KMS-11 (cell line): ENCODE data around the gene SCAMP5.

Experiments
- H2AFZ ChIP-seq: fragments of 200-600 bp; sonication (generic); 2 replicates; pipeline ENCODE4 v1.6.1; 2016; ENCODE audit warnings: antibody characterized with exemption, mixed run types, low read depth
- H3K27ac ChIP-seq: fragments of 200-600 bp; sonication (generic); 2 replicates; pipeline ENCODE4 v1.6.1; 2016; ENCODE audit warnings: mild to moderate bottlenecking, mixed run types
- H3K27me3 ChIP-seq: fragments of 200-600 bp; sonication (generic); 2 replicates; pipeline ENCODE4 v1.6.1; 2017; ENCODE audit warnings: mild to moderate bottlenecking, low read depth, mixed run types, moderate library complexity; ENCODE audit not compliant: insufficient read depth
- H3K36me3 ChIP-seq: fragments of 200-600 bp; sonication (generic); 2 replicates; pipeline ENCODE4 v1.6.1; 2017; ENCODE audit warnings: mild to moderate bottlenecking, mixed run types; ENCODE audit not compliant: insufficient read depth
- H3K4me1 ChIP-seq: fragments of 200-600 bp; sonication (generic); 2 replicates; pipeline ENCODE4 v1.6.1; 2016; ENCODE audit warnings: mild to moderate bottlenecking, low read depth, mixed run types; ENCODE audit not compliant: poor library complexity, severe bottlenecking
- H3K4me2 ChIP-seq: fragments of 200-600 bp; sonication (generic); 2 replicates; pipeline ENCODE4 v1.7.0; 2016; ENCODE audit warnings: mild to moderate bottlenecking, mixed run types
- H3K4me3 ChIP-seq: fragments of 200-600 bp; sonication (generic); IDR thresholded peaks from 2 replicates; pipeline ENCODE4 v1.6.1; 2017; ENCODE audit warnings: low read depth, low read length, mixed read lengths; ENCODE audit not compliant: insufficient read depth
- H3K79me2 ChIP-seq: fragments of 200-600 bp; sonication (generic); 2 replicates; pipeline ENCODE4 v1.6.1; 2016; ENCODE audit warnings: low read depth, mixed run types; ENCODE audit not compliant: insufficient read depth
- H3K9ac ChIP-seq: fragments of 200-600 bp; sonication (generic); 2 replicates; pipeline ENCODE4 v1.6.1; 2016; ENCODE audit warnings: mild to moderate bottlenecking, mixed run types
- H4K20me1 ChIP-seq: fragments of 200-600 bp; sonication (generic); 2 replicates; pipeline ENCODE4 v1.6.1; 2016; ENCODE audit warnings: mild to moderate bottlenecking, mixed run types; ENCODE audit not compliant: insufficient read depth
- CTCF ChIP-seq: fragments of 200-600 bp; sonication (generic); conservative IDR thresholded peaks from 2 replicates; pipeline ENCODE4 v1.6.1; 2017; ENCODE audit warnings: low read depth, mild to moderate bottlenecking, antibody characterized with exemption, low read length, moderate library complexity, mixed read lengths

SCAMP5 gene

GRCh38 chr15:75038231-75038630 lies 42.9 kb downstream of the SCAMP5 start:
- H2AFZ ChIP-seq = no peak overlapping the region
- H3K79me2 ChIP-seq = no peaks in the 10 kb centered on the region
- H3K4me2 ChIP-seq = no peak overlapping the region; the same call in 1 of the 2 replicates

GRCh38 chr15:75042730-75043508 lies 47.6 kb downstream of the SCAMP5 start:
- no peak overlapping the region for H3K4me3 ChIP-seq
- H3K27ac ChIP-seq = peak overlapping the region; percentile 86
- TF ChIP-seq CTCF = peak; percentile 54
- no peaks in the 10 kb centered on the region for H3K27me3 ChIP-seq
- H3K4me2 ChIP-seq = peak overlapping the region; percentile 94
- H3K9ac ChIP-seq = peak overlapping the region; percentile 43; the same call in 1 of the 2 replicates
- peak overlapping the region; percentile 57 for H2AFZ ChIP-seq
- H3K36me3 ChIP-seq = no peaks in the 10 kb centered on the region
- H4K20me1 ChIP-seq = no peaks in the 10 kb centered on the region
- H3K79me2 ChIP-seq = no peaks in the 10 kb centered on the region
- peaks cover 95% of the 10 kb centered on the region for H3K4me1 ChIP-seq

More at GRCh38 chr15:75038231-75038630, 42.9 kb downstream of the SCAMP5 start:
- Histone ChIP-seq H3K36me3 (no peaks in the 10 kb centered on the region), H3K27ac (no peak overlapping the region), H3K4me3 (no peak overlapping the region), H3K4me1 (peaks cover 49% of the 10 kb centered on the region), H4K20me1 (no peaks in the 10 kb centered on the region), H3K9ac (no peak overlapping the region), H3K27me3 (no peaks in the 10 kb centered on the region)
- no peak for TF ChIP-seq CTCF

- peak overlapping the region; percentile 86 for H3K27ac ChIP-seq
These were observed 48.3 kb downstream of the SCAMP5 start for GRCh38 chr15:75043509-75044257.

More at GRCh38 chr15:75043509-75044257, 48.3 kb downstream of the SCAMP5 start:
- Histone ChIP-seq H3K4me1 (peaks cover 93% of the 10 kb centered on the region), H3K36me3 (no peaks in the 10 kb centered on the region), H4K20me1 (no peaks in the 10 kb centered on the region), H3K4me3 (no peak overlapping the region), H3K9ac (peak overlapping the region; percentile 43; the same call in 1 of the 2 replicates), H3K4me2 (peak overlapping the region; percentile 94), H2AFZ (peak overlapping the region; percentile 57; the same call in 1 of the 2 replicates), H3K27me3 (no peaks in the 10 kb centered on the region), H3K79me2 (no peaks in the 10 kb centered on the region)
- no peak for TF ChIP-seq CTCF
